KOPT-K1 (cell line): Measurements from ENCODE around the gene CAPN9.
"Not testable (repeated sequence)": the region's sequence is repeated elsewhere in the genome, so short reads cannot be mapped to it uniquely, and the experiment has no call there.

Experiments used
- H3K27ac ChIP-seq: fragments of 200-600 bp; sonication (generic); 2 replicates; pipeline ENCODE4 v1.5.1; 2016; ENCODE audit warnings: antibody characterized with exemption, mild to moderate bottlenecking, low read depth, low read length; ENCODE audit not compliant: poor library complexity, severe bottlenecking
- H3K36me3 ChIP-seq: fragments of 200-600 bp; sonication (generic); 2 replicates; pipeline ENCODE4 v1.5.1; 2017; ENCODE audit warnings: antibody characterized with exemption, mild to moderate bottlenecking, low read length, moderate library complexity; ENCODE audit not compliant: insufficient read depth
- H3K9me3 ChIP-seq: fragments of 200-600 bp; sonication (generic); 2 replicates; pipeline ENCODE4 v1.5.1; 2017; ENCODE audit warnings: antibody characterized with exemption, low read length, mild to moderate bottlenecking; ENCODE audit not compliant: insufficient read depth, poor library complexity, severe bottlenecking

The CAPN9 gene

GRCh38 chr1:230767859-230768612, 20.8 kb downstream of the CAPN9 start:
- H3K36me3 ChIP-seq, H3K9me3 ChIP-seq, H3K27ac ChIP-seq: not testable (repeated sequence)

DNA sequence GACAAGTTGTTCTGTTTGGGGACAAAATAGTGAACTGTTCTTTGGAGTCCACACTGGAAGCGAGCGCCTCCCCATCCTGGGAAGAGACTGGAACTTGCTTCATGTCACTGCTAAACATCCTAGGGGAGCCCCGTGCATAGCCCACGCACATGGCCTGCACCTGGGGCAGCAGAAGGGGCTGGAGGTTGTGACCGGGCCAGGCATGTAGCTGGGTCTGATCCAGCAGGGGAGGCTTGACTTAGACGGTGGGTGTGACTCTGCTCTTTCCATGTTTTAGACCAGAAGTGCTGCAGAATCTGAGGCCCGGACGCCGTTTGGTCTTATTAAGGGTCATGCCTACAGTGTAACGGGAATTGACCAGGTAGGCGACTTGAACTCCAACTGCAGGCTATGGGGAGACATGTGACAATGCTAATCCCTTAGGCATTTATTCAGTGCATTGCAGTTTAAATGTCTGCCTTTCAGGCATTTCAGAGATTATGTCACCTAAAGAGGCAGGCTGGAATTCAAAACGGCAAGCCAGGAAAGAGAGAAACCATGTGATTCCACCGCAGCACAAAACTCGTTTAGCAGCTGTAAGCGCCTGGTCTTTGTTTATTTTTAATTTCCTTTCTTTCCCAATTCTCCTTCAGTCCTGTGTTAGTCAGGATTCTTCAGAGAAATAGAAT, 21.8 kb downstream of the CAPN9 start:
- H3K27ac ChIP-seq: no peak overlapping the region

GRCh38 chr1:230770317-230770716, 23.1 kb downstream of the CAPN9 start:
- Histone ChIP-seq H3K36me3 (no peaks in the 10 kb centered on the region), H3K9me3 (no peaks in the 10 kb centered on the region), H3K27ac (no peak overlapping the region)

More for the DNA sequence above, 21.8 kb downstream of the CAPN9 start:
- H3K9me3 ChIP-seq: no peaks in the 10 kb centered on the region
- no peaks in the 10 kb centered on the region for H3K36me3 ChIP-seq

DNA sequence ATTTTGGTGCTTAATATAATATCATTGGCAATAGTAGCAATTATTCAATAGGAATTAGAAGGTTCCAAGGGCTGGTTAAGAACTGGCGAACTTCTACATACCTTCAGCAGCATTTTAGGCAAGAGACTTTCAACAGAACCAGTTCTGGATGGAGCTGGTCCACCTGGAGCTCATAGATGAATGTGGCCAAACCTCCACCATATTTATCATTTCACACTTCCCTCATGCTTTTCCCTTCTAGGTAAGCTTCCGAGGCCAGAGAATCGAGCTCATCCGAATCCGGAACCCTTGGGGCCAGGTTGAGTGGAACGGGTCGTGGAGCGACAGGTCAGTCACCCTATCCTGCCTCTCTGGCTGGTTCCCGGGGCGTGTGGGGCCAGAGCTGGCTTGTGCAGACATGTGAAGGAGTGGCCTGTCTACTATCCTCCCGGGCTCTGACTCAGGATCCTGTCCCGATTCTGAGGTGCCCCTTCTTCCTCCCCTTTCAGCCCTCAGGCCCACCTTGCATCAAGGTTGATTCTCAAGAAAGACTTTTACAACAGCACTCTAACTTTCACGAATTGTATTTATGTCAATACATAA, 24.7 kb downstream of the CAPN9 start:
- no peaks in the 10 kb centered on the region for H3K9me3 ChIP-seq
- no peaks in the 10 kb centered on the region for H3K36me3 ChIP-seq
- no peak overlapping the region for H3K27ac ChIP-seq

- Histone ChIP-seq H3K9me3 (no peaks in the 10 kb centered on the region), H3K27ac (no peak overlapping the region)
Observed at GRCh38 chr1:230772457-230773395, 25.5 kb downstream of the CAPN9 start.

DNA sequence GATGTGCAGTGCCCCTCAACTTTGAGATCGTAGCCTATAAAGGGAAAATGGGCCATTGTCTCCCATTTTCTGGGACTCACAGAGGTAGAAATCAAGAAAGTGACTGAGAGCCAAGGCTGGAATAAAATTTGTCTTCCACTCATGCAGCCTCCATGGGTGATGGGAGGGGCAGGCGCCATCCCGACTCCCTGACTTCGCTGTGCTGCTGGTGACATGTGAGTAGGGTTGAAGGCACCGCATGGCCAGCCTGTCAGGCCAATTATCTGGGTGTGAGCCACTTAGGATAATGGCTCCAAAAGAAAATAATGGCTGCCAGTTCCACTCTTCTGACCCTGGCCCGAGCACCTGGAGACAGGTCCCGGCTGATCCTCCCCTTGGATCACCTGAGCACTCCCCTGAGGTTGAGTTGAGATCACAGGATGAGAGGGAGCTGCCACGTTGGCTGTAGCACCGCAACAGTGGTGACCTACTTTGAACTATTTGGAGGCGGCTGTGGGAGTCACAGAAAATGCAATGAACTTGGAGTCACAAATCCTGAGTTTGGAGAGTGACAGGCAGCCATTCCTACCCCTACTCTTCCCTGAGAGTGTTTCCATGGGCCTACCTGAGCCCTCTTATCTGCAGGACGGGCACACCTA, 26.3 kb downstream of the CAPN9 start:
- Histone ChIP-seq H3K27ac (no peak overlapping the region), H3K9me3 (no peaks in the 10 kb centered on the region), H3K36me3 (no peaks in the 10 kb centered on the region)

More at GRCh38 chr1:230772457-230773395, 25.5 kb downstream of the CAPN9 start:
- no peaks in the 10 kb centered on the region for H3K36me3 ChIP-seq

DNA sequence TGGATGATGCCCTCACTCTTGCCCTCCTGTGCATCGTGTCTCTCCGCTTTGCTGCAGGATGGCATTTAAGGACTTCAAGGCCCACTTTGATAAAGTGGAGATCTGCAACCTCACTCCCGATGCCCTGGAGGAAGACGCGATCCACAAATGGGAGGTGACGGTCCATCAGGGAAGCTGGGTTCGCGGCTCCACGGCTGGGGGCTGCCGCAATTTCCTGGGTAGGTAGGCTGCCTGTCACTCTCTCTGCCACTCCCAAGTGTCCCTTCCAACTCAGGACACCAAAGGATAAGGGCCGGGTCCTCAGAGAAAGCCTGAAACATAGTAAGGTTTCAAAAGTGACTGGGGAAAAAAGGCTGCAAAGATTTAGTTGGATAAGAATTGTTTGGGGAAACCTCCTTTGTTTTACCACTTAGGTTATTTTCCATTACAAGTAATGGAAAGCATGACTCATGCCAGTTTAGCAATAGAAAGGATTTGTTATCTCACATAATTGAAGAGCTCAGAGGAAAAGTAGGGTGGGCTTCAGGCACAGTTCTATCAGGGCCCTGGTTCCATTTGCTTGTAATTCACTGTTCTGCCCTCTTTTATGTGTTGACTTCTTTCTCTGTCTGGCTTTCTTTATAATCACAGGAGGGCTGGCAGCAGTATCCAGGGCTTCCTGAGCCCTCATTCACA, 31.9 kb downstream of the CAPN9 start:
- Histone ChIP-seq H3K9me3 (no peaks in the 10 kb centered on the region), H3K36me3 (no peaks in the 10 kb centered on the region), H3K27ac (no peak overlapping the region)

DNA sequence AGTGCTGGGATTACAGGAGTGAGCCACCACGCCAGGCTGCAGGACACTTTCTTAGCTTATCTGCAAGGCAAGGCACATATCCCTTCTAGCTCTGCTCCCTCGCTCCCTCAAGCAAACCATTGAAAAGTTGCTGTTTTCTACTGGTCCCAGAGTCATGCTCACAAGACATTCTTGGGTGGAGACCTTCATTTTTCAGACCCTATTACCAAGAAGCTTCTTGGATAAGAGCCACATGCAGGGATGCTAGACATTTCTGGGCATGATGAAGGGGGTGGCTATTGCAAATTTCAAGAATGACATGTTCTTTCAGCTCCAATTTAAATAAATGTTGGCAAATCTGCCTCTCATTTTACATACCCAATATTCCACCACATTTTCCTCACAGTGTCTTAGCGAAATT, 33.9 kb downstream of the CAPN9 start:
- H3K36me3 ChIP-seq: no peaks in the 10 kb centered on the region
- no peaks in the 10 kb centered on the region for H3K9me3 ChIP-seq
- no peak overlapping the region for H3K27ac ChIP-seq

DNA sequence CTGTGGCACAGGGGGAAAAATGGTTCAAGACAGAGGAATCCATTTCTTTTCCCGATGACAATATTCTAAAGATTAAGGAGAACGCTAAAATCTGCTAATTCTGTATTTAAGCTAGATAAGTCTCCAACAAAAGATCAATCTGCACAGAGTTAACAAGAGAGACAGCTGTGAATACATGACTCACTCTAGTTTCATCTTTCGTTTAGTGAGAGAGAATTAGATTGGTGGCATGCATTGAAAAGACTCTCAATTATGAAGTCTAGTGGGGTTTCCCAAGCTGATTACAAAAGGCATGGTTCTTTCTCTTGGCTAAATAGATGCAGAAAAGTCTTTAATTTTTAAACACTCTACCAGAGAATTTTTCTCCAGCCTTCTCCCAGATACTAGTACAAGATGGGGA, 34.4 kb downstream of the CAPN9 start:
- Histone ChIP-seq H3K27ac (no peak overlapping the region), H3K36me3 (no peaks in the 10 kb centered on the region), H3K9me3 (no peaks in the 10 kb centered on the region)

DNA sequence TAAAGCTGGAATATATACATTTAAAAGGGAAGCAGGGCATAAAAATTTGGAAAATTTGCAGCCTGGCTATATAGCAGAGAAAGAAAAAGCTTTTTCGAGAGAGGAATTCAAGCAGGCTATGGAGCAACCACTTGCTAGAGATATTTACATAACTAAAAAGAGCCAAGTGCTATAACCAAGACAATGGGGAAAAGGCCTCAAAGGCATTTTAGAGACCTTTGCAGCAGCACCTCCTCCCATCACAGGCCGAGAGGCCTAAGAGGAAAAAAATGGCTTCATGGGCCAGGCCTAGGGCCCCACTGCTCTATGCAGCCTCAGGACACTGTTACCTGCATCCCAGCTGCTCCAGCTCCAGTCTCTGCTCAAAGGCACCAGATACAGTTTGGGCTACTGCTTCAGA, 37.0 kb downstream of the CAPN9 start:
- H3K27ac ChIP-seq: no peak overlapping the region
- no peaks in the 10 kb centered on the region for H3K9me3 ChIP-seq
- H3K36me3 ChIP-seq: no peaks in the 10 kb centered on the region

DNA sequence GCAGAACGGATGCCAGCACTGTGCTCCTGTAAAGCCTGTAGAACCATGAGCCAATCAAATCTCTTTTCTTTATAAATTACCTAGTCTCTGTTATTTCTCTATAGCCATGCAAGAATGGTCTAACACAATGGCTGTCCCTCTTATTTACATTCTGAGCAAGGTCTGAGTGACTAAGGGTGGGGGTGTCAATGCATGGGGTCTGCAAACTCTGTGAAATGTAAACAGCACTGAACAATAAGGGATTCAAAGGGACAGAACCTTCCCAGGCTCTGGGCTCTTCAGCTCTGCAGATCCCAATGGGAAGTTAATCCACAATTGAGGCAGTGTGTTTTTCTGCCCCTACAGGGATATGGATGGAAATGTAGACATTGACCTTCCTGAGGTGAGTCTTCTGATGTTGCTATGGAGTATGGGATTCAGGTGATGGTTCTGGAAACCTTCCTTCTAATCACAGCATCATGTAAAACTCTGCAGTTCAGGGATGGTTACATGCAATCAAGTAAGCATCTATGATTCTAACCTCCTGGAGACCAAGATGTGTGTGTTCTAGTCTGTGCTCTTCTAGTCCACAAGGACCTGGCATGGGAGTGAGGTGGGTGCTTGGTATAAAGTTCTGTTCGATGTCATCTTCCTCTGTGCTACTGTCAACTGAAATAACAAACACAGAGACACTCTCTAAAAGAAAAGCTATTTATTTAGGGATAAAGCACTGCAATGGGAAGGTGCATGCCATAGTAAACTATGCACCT, 38.6 kb downstream of the CAPN9 start:
- Histone ChIP-seq H3K9me3 (no peaks in the 10 kb centered on the region), H3K27ac (no peak overlapping the region), H3K36me3 (no peaks in the 10 kb centered on the region)

GRCh38 chr1:230786385-230786753, 39.2 kb downstream of the CAPN9 start:
- no peak overlapping the region for H3K27ac ChIP-seq
- H3K9me3 ChIP-seq: no peaks in the 10 kb centered on the region

DNA sequence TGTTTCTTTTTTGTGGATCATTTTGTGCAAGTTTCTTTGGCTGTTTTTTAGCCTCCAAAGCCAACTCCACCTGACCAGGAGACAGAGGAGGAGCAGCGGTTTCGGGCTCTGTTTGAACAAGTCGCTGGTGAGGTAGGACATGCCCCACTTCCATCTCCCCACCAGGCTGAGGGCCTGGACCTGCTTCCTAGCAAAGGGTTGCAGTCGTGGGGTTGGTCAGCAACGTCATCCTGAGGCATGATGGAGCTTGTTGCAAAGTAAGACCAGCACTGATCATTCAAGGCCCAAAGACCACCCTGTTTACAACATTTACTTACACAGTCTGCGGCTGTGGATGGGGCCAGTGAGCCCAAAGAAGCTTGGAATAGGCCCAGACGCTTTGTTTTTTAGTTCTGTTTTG, 40.3 kb downstream of the CAPN9 start:
- H3K36me3 ChIP-seq: no peaks in the 10 kb centered on the region
- H3K27ac ChIP-seq: no peak overlapping the region
- no peaks in the 10 kb centered on the region for H3K9me3 ChIP-seq

More at GRCh38 chr1:230786385-230786753, 39.2 kb downstream of the CAPN9 start:
- H3K36me3 ChIP-seq: no peaks in the 10 kb centered on the region
